ENCODE measurements around the gene WFIKKN2.

The WFIKKN2 gene

DNA sequence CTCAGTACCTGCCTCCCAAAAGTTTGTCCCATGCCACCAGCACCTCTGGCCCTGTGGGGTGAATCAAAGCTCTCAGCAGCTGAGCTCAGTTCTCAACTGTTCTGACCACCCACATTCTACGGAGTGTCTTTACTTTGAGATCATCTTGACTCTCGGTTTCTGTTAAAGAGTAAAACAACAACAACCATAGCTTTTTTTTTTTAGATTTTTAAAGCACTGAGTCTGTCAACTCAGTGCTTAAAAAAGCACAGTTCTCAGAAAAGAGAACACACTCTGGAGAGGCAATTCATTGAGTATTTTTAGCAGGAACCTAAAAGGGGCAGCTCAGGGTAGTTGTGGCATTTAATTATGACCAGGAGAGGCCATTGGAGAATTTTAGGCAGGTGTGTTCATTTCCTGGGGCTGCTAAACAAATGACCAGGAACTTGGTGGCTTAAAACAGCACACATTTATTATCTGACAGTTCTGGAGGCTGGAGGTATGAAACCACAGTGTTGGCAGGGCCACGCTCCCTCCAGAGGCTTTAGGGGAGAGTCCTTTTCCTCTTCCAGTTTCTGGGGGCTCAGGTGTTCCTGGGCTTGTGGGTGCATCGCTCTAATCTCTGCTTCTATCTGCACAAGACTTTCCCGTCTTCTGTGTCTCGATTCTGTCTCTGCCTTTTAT is 6.7 kb upstream of the WFIKKN2 start:
- TF ChIP-seq, protein P1, sequence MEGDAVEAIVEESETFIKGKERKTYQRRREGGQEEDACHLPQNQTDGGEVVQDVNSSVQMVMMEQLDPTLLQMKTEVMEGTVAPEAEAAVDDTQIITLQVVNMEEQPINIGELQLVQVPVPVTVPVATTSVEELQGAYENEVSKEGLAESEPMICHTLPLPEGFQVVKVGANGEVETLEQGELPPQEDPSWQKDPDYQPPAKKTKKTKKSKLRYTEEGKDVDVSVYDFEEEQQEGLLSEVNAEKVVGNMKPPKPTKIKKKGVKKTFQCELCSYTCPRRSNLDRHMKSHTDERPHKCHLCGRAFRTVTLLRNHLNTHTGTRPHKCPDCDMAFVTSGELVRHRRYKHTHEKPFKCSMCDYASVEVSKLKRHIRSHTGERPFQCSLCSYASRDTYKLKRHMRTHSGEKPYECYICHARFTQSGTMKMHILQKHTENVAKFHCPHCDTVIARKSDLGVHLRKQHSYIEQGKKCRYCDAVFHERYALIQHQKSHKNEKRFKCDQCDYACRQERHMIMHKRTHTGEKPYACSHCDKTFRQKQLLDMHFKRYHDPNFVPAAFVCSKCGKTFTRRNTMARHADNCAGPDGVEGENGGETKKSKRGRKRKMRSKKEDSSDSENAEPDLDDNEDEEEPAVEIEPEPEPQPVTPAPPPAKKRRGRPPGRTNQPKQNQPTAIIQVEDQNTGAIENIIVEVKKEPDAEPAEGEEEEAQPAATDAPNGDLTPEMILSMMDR (IDR thresholded peaks at IDR 0.05; ENCODE audit: insufficient read depth, low read depth, low read length, missing control alignments) = no peak
- no peak overlapping the region for H3K4me3 ChIP-seq (ENCODE audit: low read length)
- DNase-seq (ENCODE audit: low read depth) = no peak

DNA sequence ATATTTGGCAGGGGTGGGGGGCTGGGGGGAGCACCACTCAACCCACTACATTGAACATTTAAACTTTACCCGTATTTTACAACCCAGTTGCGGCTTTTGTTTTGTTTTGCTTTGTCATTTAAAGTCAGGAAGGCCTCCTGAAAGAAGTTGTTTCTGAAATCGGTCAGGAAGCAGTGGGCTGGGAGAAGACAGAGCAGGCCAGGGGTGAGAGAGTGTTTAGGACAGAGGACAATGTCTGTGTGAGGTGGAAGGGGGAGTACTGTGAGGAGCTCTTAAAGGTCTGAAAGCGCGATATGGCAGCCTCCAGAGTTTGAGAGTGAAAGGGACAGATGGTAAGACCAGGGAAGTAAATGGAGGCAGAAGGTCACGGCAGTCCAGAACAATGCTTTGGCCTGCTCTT is 6.1 kb upstream of the WFIKKN2 start:
- TF ChIP-seq, protein P1 (IDR thresholded peaks at IDR 0.05; ENCODE audit: insufficient read depth, low read depth, low read length, missing control alignments) = no peak
- H3K4me3 ChIP-seq (ENCODE audit: low read length) = no peak overlapping the region
- DNase-seq (ENCODE audit: low read depth) = no peak

DNA sequence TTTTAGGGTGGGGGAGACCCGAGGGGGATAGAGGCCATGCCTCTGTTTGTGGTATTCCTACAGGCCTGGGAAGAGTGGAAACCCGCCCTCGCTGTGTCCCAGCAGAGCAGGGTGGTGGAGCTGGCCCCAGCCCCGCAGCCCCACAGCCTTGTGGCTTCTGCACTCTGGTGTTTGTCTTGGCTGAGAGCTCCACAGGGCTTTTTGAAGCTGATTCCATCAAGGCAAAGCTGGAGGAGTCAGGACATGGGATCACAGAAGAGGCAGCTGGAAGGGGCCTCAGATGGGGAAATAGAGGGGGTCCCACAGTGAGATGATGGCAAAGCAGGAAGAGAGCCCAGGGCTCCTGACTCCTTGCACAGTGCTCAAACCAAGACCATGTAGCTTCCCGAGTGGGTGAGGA is 5.0 kb upstream of the WFIKKN2 start:
- no peak for DNase-seq (ENCODE audit: low read depth)
- TF ChIP-seq, protein P1 (IDR thresholded peaks at IDR 0.05; ENCODE audit: insufficient read depth, low read depth, low read length, missing control alignments) = no peak
- no peak overlapping the region for H3K4me3 ChIP-seq (ENCODE audit: low read length)

DNA sequence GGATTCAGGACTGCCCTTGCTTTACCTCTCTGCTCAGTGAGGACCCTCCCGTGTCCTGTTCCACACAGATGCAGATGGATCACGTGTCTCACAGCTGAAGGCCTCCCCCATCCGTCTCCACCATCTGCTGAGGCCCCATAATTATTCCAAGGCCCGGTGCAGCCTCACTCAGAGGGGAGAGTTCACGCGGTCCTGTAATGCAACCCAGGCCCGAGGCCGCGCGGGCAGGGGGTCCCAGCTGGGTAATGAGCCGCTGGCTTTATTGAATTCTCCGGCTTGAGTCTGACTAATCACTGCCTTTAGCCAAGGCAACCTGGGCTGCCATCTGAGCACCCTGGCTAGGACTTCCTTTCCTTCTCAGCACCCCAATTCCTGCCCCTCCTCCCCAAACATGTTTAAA is 4.4 kb upstream of the WFIKKN2 start:
- H3K4me3 ChIP-seq (ENCODE audit: low read length) = no peak overlapping the region
- TF ChIP-seq, protein P1 (IDR thresholded peaks at IDR 0.05; ENCODE audit: insufficient read depth, low read depth, low read length, missing control alignments) = no peak
- no peak for DNase-seq (ENCODE audit: low read depth)

DNA sequence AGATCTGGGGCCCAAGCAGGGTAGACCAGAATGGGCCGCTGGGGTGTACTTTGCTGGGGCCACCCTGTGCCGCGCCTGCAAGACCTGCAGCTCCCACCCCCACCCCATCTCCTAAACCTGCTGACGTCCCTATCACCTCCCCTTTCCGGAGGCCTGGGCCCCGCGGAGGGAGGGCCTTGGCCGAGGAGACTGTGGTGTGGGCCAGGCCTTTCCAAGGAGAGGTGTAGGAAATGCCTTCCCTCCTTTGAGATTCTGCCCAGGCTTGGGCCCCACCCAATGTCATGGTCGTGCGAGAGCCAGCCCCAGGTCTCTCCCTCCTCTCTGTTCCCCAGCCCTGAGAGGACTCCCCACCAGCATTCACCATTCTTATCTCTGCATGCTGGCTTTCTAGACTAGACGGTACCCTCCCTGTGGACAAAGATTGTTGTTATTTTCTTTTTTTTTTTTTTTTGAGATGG is 3.9 kb upstream of the WFIKKN2 start:
- DNase-seq (ENCODE audit: low read depth) = no peak
- H3K4me3 ChIP-seq (ENCODE audit: low read length) = no peak overlapping the region
- TF ChIP-seq, protein P1 (IDR thresholded peaks at IDR 0.05; ENCODE audit: insufficient read depth, low read depth, low read length, missing control alignments) = no peak

DNA sequence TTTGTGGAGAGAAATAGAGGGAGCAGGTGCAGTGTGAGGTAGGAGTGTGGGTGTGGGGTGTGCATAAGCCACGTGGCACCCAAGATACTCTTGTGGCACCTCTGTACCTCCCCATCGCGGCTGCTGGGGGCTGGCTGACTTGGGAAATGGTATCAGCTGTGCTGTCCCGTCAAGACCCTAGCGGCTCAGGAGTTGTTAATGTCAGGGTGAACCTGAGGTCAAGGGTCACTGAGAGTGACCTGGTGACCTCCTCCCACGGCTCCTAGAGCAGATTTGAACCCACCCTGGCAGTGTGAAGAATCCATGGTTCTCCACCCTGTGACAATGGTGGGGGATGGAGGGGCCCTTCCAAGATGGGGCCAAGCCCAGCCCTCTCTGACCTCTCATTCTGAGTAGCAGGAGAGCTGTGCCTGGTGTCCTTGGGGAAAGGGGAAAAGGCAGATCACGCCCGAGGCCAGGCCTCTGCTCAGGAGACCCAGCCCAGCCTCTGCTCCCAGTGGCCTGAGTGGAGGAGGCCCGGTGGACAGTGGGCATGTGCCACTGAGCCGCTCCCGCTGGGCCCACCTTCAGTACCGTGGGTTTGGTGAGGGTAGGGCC is 3.0 kb upstream of the WFIKKN2 start:
- H3K4me3 ChIP-seq (ENCODE audit: low read length) = no peak overlapping the region
- TF ChIP-seq, protein P1 (IDR thresholded peaks at IDR 0.05; ENCODE audit: insufficient read depth, low read depth, low read length, missing control alignments) = no peak
- no peak for DNase-seq (ENCODE audit: low read depth)

All from epithelial cell of esophagus (primary cell).